A673 (cell line): Measurements from ENCODE around the gene PRKCA. TPM values are rescaled to one million over a fixed set of nuclear protein-coding genes. Genes with fewer than 3 reads are reported as not detected.

Source experiments
- BruUV-seq: library from RNA; stranded (reverse); fragments of 400-500 nt; replicated peaks from 2 replicates; lab custom pipeline; 2021; lab: Mats Ljungman, UMichigan
- CTCF ChIA-PET: fragments of 300-600 bp; sonication (Branson Sonifier 250); formaldehyde crosslinking; loops from one replicate; lab custom pipeline; 2022; ENCODE audit warnings: antibody characterized with exemption; lab: Charles Lee
- POLR2A ChIA-PET: fragments of 300-600 bp; sonication (Branson Sonifier 250); formaldehyde crosslinking; loops from one replicate; lab custom pipeline; 2022; ENCODE audit warnings: antibody characterized with exemption; ENCODE audit not compliant: low non-redundant PET; lab: Charles Lee
- DNase-seq: peaks from one replicate; pipeline ENCODE4 v3.0.0-alpha.2; 2015; ENCODE audit warnings: low spot score
- H3K27ac ChIP-seq: fragments of 200-600 bp; sonication (generic); 2 replicates; pipeline ENCODE4 v1.5.1; 2016; ENCODE audit warnings: mixed run types, low read depth, mild to moderate bottlenecking, mixed read lengths, antibody characterized with exemption, low read length; ENCODE audit not compliant: poor library complexity, severe bottlenecking
- H3K27me3 ChIP-seq: fragments of 200-600 bp; sonication (generic); replicated peaks from 2 replicates; pipeline ENCODE4 v1.6.1; 2017; ENCODE audit warnings: mixed run types, low read depth, mild to moderate bottlenecking, mixed read lengths, antibody characterized with exemption, low read length; ENCODE audit not compliant: insufficient read depth, poor library complexity
- H3K36me3 ChIP-seq: fragments of 200-600 bp; sonication (generic); 2 replicates; pipeline ENCODE4 v1.6.1; 2016; ENCODE audit warnings: mixed run types, mild to moderate bottlenecking, mixed read lengths, antibody characterized with exemption, low read length; ENCODE audit not compliant: insufficient read depth, poor library complexity, severe bottlenecking
- H3K4me1 ChIP-seq: fragments of 200-600 bp; sonication (generic); 2 replicates; pipeline ENCODE4 v1.6.1; 2017; ENCODE audit warnings: mixed run types, mild to moderate bottlenecking, mixed read lengths, antibody characterized with exemption, low read length; ENCODE audit not compliant: insufficient read depth, poor library complexity, severe bottlenecking
- H3K4me3 ChIP-seq: fragments of 200-600 bp; sonication (generic); 2 replicates; pipeline ENCODE4 v1.5.1; 2016; ENCODE audit warnings: low read depth, mixed run types, mild to moderate bottlenecking, mixed read lengths, low read length; ENCODE audit not compliant: poor library complexity, severe bottlenecking
- H3K9me3 ChIP-seq: fragments of 200-600 bp; sonication (generic); 2 replicates; pipeline ENCODE4 v1.6.1; 2016; ENCODE audit warnings: mixed run types, low read depth, mild to moderate bottlenecking, mixed read lengths, antibody characterized with exemption, low read length; ENCODE audit not compliant: poor library complexity, severe bottlenecking
- CTCF ChIP-seq: fragments of 300-800, 200-600 bp; sonication (generic); conservative IDR thresholded peaks from 2 replicates; pipeline ENCODE4 v1.5.1; 2017; ENCODE audit warnings: low read depth, mild to moderate bottlenecking, antibody characterized with exemption, low read length, moderate library complexity, mixed read lengths
- EZH2 ChIP-seq: fragments of 200-600 bp; sonication (generic); IDR thresholded peaks from 2 replicates; pipeline ENCODE4 v1.6.1; 2017; ENCODE audit warnings: borderline replicate concordance, low read depth, mild to moderate bottlenecking, mixed read lengths, antibody characterized with exemption, low read length; ENCODE audit not compliant: poor library complexity, severe bottlenecking
- intact Hi-C: fragments of 100-400 bp; cut with micrococcal nuclease; formaldehyde crosslinking; loops from one replicate; pipeline ENCODE4 v1.10.0; 2022; ENCODE audit not compliant: unreplicated experiment
- total RNA-seq: library from RNA; stranded (reverse); gene quantifications from 2 replicates; pipeline ENCODE4 v1.2.3, GENCODE V29; 2021

Gene PRKCA
- total RNA-seq, 1 experiment from 2014 or later, result 16.3 TPM

- no peak overlapping the region for H3K27ac ChIP-seq
- intact Hi-C loops, result no loop called here
- CTCF ChIA-PET, result no interaction called here
- DNase-seq, result no peak
- H3K36me3 ChIP-seq, result no peaks in the 10 kb centered on the region
- H3K4me1 ChIP-seq, result no peaks in the 10 kb centered on the region
- peaks cover 9% of the 10 kb centered on the region for H3K9me3 ChIP-seq
- POLR2A ChIA-PET, result no interaction called here
- H3K27me3 ChIP-seq, result no peaks in the 10 kb centered on the region
- H3K4me3 ChIP-seq, result no peak overlapping the region
- no TSS peak for BruUV-seq
- TF ChIP-seq EZH2, result no peak
- TF ChIP-seq CTCF, result no peak
These were observed 541.2 kb downstream of the PRKCA start for GRCh38 chr17:66843627-66844026.

- intact Hi-C loops, result no loop called here
- Histone ChIP-seq H3K4me3 (no peak overlapping the region), H3K9me3 (peaks cover 9% of the 10 kb centered on the region), H3K27me3 (no peaks in the 10 kb centered on the region), H3K4me1 (no peaks in the 10 kb centered on the region), H3K27ac (no peak overlapping the region), H3K36me3 (no peaks in the 10 kb centered on the region)
- ChIA-PET CTCF (no interaction called here), POLR2A (no interaction called here)
- DNase-seq, result no peak
- no TSS peak for BruUV-seq
- TF ChIP-seq CTCF (no peak), EZH2 (no peak)
These were observed 545.3 kb downstream of the PRKCA start for GRCh38 chr17:66847704-66848103.

- no peaks in the 10 kb centered on the region for H3K4me1 ChIP-seq
- TF ChIP-seq EZH2 (no peak), CTCF (no peak)
- no peaks in the 10 kb centered on the region for H3K36me3 ChIP-seq
- intact Hi-C loops, result no loop called here
- POLR2A ChIA-PET, result no interaction called here
- no peak overlapping the region for H3K4me3 ChIP-seq
- CTCF ChIA-PET, result no interaction called here
- peaks cover 9% of the 10 kb centered on the region for H3K9me3 ChIP-seq
- no peaks in the 10 kb centered on the region for H3K27me3 ChIP-seq
- no peak overlapping the region for H3K27ac ChIP-seq
- no TSS peak for BruUV-seq
- no peak for DNase-seq
These were observed 546.1 kb downstream of the PRKCA start for GRCh38 chr17:66848496-66848895.
